VCaP (cell line): ENCODE results near the gene SREBF2.
"Not testable (repeated sequence)": the region's sequence is repeated elsewhere in the genome, so short reads cannot be mapped to it uniquely, and the experiment has no call there.

Source experiments
- H3K27ac ChIP-seq: fragments of 450-650 bp; 2 replicates; pipeline ENCODE4 v1.5.1; 2017
- CTCF ChIP-seq: fragments of 450-650 bp; conservative IDR thresholded peaks from 2 replicates; pipeline ENCODE4 v1.5.1; 2017; ENCODE audit warnings: mild to moderate bottlenecking, moderate library complexity

SREBF2 gene

DNA sequence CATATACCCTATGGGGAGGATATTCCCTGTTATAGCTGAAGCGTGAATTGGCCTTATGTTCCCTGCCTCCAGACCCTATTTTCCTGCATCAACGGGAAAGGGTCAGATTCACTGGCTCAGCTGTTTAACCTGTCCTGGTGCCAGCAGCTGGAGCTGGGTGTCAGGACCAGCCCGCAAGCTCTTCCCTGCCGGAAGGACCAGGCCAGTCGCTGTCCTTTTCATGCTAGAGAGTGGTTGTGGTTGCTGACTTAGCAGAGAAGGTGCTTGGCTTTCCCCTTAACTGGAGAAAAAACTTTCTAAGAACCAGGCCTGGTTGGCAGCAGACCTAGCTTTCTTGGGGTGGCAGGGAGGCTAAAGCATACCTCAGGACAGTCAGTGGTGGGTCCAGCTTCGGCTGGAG is 5.2 kb upstream of the SREBF2 start:
- no peak overlapping the region for H3K27ac ChIP-seq

GRCh38 chr22:41828516-41828915 is 4.4 kb upstream of the SREBF2 start:
- no peak for TF ChIP-seq CTCF
- H3K27ac ChIP-seq, result no peak overlapping the region

More for the DNA sequence above, 5.2 kb upstream of the SREBF2 start:
- no peak for TF ChIP-seq CTCF

DNA sequence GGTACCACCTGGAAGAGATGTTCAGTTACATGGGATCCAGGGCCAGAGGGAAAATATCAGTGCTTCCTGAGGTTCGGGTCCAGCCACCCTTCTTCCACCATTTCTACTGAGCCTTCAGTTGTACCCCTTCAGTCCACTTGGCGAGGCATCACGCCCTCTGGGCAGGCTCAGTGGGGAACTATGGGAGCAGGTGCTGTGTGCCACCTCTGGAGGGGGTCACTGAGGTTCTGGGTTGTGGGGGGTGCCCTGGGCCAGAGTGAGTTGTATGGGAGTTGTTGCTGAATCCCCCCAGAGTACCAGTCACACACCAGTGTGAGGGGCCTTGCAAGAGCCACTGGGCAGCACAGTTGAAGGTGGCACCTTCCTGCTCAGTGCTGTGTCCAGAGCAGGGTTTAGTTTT is 2.7 kb upstream of the SREBF2 start:
- H3K27ac ChIP-seq, result no peak overlapping the region
- TF ChIP-seq CTCF, result no peak

DNA sequence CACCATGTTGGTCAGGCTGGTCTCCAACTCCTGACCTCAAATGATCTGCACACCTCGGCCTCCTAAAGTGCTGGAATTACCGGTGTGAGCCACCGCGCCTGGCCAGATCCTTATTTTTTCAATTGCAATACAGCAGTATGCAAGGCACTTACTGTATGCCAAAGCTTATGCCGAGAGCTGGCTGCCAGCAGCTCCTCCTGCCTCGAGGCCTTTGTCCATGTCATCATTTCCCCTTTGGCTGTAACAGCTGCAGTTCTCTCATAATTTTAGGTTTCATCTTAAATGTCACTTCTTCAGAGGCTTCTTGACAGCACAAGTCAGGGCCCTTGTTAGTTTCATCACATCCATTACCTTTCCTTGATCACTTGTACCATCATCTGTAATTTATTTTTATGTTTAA is 1.5 kb upstream of the SREBF2 start:
- peak overlapping the region; percentile 96 for H3K27ac ChIP-seq
- TF ChIP-seq CTCF, result no peak

DNA sequence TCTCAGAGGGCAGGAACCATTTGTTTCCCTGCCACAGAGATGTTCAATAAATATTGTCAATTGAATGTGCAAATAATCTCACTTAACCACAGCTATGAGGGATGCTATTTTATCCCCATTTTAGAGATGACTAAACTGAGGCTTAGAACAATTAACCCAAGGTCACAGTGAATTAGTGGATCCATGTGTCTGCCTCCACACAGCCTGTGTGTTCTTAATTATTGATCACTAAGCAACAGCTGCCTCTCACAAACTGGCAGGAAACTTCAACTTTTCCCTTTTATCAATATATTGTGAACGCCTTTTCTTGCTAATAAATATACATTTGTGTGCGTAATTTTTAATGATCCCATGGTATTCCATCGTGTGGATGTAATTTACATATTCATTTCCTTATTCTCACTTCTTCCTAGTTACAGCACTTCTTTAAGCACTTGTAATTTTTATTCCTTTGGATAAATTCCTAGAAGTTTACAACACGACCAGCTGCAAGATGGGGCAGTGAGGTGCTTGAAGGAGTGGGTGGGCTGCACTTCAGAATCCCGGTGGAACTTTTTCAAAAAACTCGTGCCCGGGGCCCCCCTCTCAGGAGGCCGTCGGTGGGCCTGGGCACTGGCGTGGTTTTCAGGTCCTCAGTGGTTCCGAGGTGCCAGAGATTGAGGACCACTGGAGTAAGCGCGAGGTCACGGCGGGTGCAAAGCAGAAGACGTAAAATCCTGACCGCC is 915 bp upstream of the SREBF2 start:
- no peak for TF ChIP-seq CTCF
- H3K27ac ChIP-seq, result peak overlapping the region; percentile 96

GRCh38 chr22:41833369-41834004 is 582 bp downstream of the SREBF2 start:
- peak overlapping the region; percentile 96 for H3K27ac ChIP-seq
- no peak for TF ChIP-seq CTCF

GRCh38 chr22:41834005-41834944 is 1.4 kb downstream of the SREBF2 start:
- H3K27ac ChIP-seq, result peak overlapping the region; percentile 96
- no peak for TF ChIP-seq CTCF

GRCh38 chr22:41835462-41835861 is 2.6 kb downstream of the SREBF2 start:
- H3K27ac ChIP-seq, result not testable (repeated sequence)
